GM12872 (cell line): ENCODE data around the gene PLCB4.

Experiments used
- CTCF ChIP-seq: IDR thresholded peaks from 3 replicates; pipeline ENCODE4 v1.5.1; 2011; ENCODE audit warnings: low read depth, mild to moderate bottlenecking, low read length, moderate library complexity; ENCODE audit not compliant: insufficient read depth

PLCB4 gene

GRCh38 chr20:9442858-9443257, 374.0 kb downstream of the PLCB4 start:
- no peak for TF ChIP-seq CTCF

- no peak for TF ChIP-seq CTCF
Observed at GRCh38 chr20:9444921-9445320, 376.0 kb downstream of the PLCB4 start.

DNA sequence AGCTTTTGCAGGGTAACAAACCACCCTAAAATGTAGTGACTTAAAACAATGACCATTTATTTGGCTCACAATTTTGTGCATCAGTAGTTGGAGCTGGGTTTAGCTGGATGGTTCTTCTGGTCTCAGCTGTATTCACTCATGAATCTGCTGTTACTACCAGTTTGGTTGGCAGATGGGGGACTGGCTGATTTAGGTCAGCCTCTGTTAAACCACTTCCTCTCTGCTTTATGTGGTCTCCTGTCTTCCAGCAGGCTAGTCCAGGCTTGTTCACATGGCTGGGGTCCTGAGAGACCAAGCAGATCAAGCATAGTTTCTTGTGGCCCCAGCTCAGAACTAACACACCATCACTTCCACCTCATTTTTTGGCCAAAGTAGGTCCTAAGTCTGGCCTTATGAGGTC, 378.3 kb downstream of the PLCB4 start:
- no peak for TF ChIP-seq CTCF

GRCh38 chr20:9453201-9453600, 384.3 kb downstream of the PLCB4 start:
- no peak for TF ChIP-seq CTCF

DNA sequence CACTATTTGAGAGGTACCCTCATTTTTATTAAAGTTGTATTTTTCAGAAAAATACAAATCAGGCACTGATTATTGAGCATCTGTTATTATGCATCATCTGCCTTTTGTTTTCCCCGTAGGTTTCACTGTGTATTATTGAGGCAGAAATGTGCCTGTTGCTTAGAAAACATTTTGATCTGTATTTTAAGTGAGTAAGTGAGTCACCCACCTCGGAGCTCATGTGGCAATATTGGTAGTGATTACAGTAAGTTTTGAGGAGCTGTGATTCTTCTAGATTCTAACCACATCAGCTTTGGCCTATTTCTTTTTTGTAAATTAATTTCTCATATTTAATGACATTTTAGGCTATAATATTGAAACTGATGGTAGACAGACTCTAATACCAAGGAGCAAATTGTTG, 385.9 kb downstream of the PLCB4 start:
- no peak for TF ChIP-seq CTCF

DNA sequence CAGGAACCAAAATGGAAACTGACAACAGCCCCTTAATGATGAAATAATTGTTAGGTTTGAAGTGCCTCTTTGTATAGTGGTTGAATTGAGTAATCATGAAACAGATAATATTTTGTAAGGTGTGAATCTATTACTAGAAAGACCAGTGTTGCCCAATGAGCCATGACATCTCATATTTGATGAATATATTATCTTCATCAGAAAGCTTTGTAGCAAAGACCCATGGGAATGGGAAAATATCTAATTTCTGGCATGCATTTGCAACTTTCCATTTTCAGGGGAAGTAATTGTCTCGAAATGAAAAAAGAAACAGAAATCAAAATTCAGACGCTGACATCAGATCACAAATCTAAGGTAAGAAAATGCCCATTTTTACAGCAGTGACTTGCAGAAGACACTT, 388.2 kb downstream of the PLCB4 start:
- TF ChIP-seq CTCF, result no peak

GRCh38 chr20:9458138-9458796, 389.4 kb downstream of the PLCB4 start:
- TF ChIP-seq CTCF, result peak; percentile 69
